Mononuclear cell (primary cell): Measurements from ENCODE around the gene LRFN3. TPM values are rescaled to one million over a fixed set of nuclear protein-coding genes. Genes with fewer than 3 reads are reported as not detected.
"Not testable (repeated sequence)": the region's sequence is repeated elsewhere in the genome, so short reads cannot be mapped to it uniquely, and the experiment has no call there.

Experiments used
- H3K27me3 ChIP-seq: 2 replicates; pipeline ENCODE4 v1.6.0; 2011; ENCODE audit warnings: low read length, control low read depth; ENCODE audit not compliant: insufficient read depth
- H3K4me1 ChIP-seq: 2 replicates; pipeline ENCODE4 v1.5.1; 2011; ENCODE audit warnings: mild to moderate bottlenecking, low read length, control low read depth; ENCODE audit not compliant: insufficient read depth
- H3K4me3 ChIP-seq: 2 replicates; pipeline ENCODE4 v1.5.1; 2011; ENCODE audit warnings: mild to moderate bottlenecking, low read length, moderate library complexity
- H3K9me3 ChIP-seq: 2 replicates; pipeline ENCODE4 v1.5.1; 2011; ENCODE audit warnings: low read depth, mild to moderate bottlenecking, control low read depth, low read length
- total RNA-seq: library from RNA; depleted of rRNA; stranded (reverse); fragments of >200 nt; gene quantifications from one replicate; pipeline ENCODE4 v1.2.3, GENCODE V29; 2012

LRFN3 gene
- total RNA-seq, 1 donor, result 1.3 TPM

DNA sequence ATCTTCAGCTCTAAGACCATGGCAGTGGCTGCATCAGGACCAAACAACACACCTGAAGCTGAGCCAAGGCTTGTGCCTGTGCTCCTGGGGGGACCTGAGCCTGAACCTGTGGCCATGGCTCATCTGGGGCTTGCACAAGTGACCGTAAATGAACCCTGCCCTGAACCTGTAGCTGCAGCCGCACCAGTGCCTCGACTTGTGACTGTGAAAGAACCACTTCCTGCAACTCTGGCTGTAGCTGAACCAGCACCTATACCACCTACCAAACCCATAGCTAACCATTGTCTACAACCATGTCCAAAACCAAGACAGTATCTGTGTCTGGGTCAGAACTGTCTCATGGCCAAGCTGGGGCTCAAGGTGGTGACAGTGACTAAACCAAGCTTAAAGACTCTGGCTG is 30.6 kb downstream of the LRFN3 start:
- Histone ChIP-seq H3K27me3 (no peaks in the 10 kb centered on the region), H3K4me3 (no peak overlapping the region), H3K4me1 (no peaks in the 10 kb centered on the region), H3K9me3 (no peaks in the 10 kb centered on the region)

DNA sequence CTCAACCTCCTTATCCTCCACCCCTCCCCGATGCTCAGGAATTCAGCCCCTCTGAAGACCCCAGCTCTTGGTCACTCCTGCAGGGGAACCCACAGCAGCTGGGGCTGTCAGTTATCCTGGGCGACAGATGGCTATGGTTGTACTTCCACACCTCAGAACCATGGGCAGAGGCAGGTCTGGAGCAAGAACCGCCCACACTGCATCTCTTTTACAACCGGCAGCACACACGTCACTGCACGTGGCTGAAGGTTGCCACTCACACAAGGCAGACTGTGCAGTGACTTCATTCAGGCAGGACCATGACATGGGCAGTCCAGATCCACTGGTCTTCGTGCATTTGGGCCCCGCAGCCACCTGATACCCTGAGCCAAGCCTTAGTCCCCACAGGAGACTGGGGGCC is 37.3 kb downstream of the LRFN3 start:
- no peaks in the 10 kb centered on the region for H3K27me3 ChIP-seq
- no peaks in the 10 kb centered on the region for H3K9me3 ChIP-seq
- no peaks in the 10 kb centered on the region for H3K4me1 ChIP-seq
- H3K4me3 ChIP-seq, result no peak overlapping the region

DNA sequence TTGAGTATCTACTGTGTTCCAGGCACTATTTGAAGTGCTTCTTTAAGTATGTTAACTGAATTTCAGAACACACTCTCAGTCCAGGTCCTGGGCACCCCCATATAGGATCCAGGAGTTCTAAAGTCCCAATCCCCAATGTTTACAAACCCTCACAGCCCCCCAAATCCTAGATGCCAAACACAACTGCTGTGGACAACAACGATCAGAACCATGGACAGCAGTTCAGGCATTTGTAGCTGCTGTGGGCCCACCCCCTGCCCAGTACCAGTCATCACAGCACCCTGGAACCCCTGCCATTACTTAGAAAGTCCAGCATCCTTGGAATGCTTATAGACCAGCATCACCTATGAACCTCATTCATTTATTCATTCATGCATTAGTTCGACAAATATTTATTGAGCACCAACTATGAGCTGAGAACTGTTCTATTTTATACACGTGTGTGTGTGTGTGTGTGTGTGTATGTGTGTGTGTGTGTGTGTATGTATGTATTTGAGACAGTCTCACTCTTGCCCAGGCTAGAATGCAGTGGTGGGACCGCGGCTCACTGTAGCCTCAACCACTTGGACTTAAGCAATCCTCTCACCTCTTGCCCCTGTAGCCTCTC is 39.5 kb downstream of the LRFN3 start:
- H3K27me3 ChIP-seq, result no peaks in the 10 kb centered on the region
- no peaks in the 10 kb centered on the region for H3K9me3 ChIP-seq
- H3K4me3 ChIP-seq, result no peak overlapping the region
- no peaks in the 10 kb centered on the region for H3K4me1 ChIP-seq

DNA sequence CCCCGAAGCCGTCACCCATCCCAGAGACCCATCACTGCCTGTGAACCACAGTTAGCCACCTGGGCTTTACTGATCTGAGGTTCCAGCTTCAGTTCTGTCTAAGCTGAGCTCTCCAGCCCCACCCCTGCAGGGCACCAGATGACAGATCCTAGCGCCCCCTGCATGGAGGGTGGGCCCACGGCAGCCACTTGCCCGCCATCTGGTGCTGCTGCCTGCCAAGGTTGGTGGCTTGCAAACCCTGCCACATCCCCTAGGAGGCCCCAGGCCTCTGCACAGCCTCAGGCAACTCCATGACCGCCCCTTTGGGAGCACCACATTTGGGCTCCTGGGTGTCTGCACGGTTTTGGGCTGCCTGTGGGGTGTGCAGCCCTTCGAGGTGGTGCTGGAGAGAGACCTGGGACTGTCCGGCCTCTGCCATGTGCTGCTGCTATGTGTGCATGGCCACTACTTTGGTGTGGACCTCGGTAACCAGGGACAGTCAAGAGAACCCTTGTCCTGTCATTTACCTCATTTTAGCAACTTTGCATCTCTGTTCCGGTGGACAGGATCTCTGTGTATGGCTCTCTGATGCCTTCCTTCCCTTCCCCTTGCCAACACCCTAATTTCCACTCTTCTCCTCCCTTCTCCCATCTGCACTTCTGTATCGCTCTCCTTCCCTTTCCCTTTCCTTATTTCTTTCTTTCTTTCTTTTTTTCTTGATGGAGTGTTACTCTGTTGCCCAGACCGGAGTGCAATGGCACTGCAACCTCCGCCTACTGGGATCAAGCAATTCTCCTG is 41.5 kb downstream of the LRFN3 start:
- no peaks in the 10 kb centered on the region for H3K27me3 ChIP-seq
- no peaks in the 10 kb centered on the region for H3K9me3 ChIP-seq
- no peaks in the 10 kb centered on the region for H3K4me1 ChIP-seq
- no peak overlapping the region for H3K4me3 ChIP-seq

DNA sequence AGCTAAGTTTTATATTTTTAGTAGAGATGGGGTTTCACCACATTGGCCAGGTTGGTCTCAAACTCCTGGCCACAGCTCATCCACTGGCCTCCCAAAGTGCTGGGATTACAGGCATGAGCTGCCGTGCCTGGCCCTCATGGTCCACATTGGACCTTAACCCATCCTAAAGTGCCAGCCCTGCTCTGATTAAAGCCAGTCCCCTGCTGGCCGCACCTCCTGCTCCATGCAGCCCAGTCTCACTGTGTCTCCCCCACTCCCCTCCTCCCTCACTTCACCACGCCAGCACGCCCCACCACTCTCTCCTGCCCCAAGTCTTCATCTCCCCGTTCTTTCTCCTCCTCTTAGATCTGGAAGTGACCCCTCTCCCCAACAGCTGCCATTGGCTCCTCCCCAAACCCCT is 42.1 kb downstream of the LRFN3 start:
- Histone ChIP-seq H3K9me3 (no peaks in the 10 kb centered on the region), H3K4me3 (no peak overlapping the region), H3K4me1 (no peaks in the 10 kb centered on the region), H3K27me3 (no peaks in the 10 kb centered on the region)

DNA sequence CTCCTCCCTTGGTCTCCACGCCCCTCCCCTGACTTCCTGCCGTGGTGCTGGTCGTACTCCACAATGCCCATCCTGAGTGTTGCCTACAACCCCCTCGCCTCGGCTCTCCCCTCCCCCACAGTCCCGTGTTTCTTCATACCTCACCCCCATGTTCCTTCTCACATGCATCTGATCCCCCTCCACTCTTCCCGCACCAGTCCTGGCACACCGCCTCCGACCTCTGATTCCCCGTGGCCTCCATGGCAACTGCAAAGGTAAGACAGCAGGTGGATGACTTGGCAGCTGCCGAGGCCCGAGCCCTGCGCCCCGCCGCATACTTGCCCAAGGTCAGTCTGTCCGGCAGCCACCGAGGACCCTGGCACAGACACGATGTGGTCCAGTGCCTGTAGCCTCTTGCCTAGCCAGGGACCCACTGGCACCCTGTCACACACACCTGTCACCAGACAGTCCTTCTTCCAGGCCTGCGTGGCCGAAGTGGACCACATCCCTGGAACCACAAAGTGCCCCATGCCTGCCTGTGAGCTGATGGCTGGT is 42.7 kb downstream of the LRFN3 start:
- H3K27me3 ChIP-seq, result no peaks in the 10 kb centered on the region
- H3K4me3 ChIP-seq, result no peak overlapping the region
- H3K4me1 ChIP-seq, result no peaks in the 10 kb centered on the region
- H3K9me3 ChIP-seq, result no peaks in the 10 kb centered on the region

GRCh38 chr19:35980997-35981396 is 44.8 kb downstream of the LRFN3 start:
- H3K4me1 ChIP-seq, H3K9me3 ChIP-seq, H3K27me3 ChIP-seq, H3K4me3 ChIP-seq: not testable (repeated sequence)

- no peaks in the 10 kb centered on the region for H3K9me3 ChIP-seq
- no peak overlapping the region for H3K4me3 ChIP-seq
- H3K27me3 ChIP-seq, result peaks cover 3% of the 10 kb centered on the region
- peaks cover 6% of the 10 kb centered on the region for H3K4me1 ChIP-seq
Observed at GRCh38 chr19:35983177-35983576, 47.0 kb downstream of the LRFN3 start.

DNA sequence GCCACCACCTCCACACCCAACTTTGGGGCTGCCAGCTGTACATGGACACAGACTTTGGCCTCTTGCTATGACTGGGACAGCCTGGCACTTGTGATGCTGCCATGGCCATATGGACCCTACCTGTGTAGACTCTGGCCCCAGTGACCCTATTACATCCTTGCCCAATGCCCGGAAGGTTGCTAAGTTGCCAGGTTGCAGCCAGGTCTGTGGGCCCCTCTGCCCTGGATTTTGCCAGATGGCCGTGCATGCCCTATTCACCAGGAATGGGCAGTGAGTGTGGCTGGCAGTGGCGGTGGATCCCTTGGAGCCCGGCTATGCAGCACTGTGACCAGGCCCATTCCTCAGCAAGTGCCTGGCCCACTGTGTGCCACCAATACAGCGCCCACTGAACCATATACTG is 49.9 kb downstream of the LRFN3 start:
- peaks cover 3% of the 10 kb centered on the region for H3K27me3 ChIP-seq
- no peaks in the 10 kb centered on the region for H3K9me3 ChIP-seq
- H3K4me1 ChIP-seq, result peaks cover 6% of the 10 kb centered on the region
- H3K4me3 ChIP-seq, result no peak overlapping the region

- Histone ChIP-seq H3K4me3 (no peak overlapping the region), H3K4me1 (peaks cover 6% of the 10 kb centered on the region), H3K27me3 (peaks cover 3% of the 10 kb centered on the region), H3K9me3 (no peaks in the 10 kb centered on the region)
Observed at GRCh38 chr19:35986664-35987570, 50.7 kb downstream of the LRFN3 start.

GRCh38 chr19:35987571-35987896 is 51.4 kb downstream of the LRFN3 start:
- Histone ChIP-seq H3K9me3 (no peaks in the 10 kb centered on the region), H3K4me1 (peaks cover 6% of the 10 kb centered on the region), H3K4me3 (no peak overlapping the region), H3K27me3 (peaks cover 3% of the 10 kb centered on the region)

- no peak overlapping the region for H3K4me3 ChIP-seq
- H3K9me3 ChIP-seq, result no peaks in the 10 kb centered on the region
- H3K27me3 ChIP-seq, result peaks cover 3% of the 10 kb centered on the region
- H3K4me1 ChIP-seq, result peaks cover 7% of the 10 kb centered on the region
Observed at GRCh38 chr19:35988824-35989223, 52.6 kb downstream of the LRFN3 start.

DNA sequence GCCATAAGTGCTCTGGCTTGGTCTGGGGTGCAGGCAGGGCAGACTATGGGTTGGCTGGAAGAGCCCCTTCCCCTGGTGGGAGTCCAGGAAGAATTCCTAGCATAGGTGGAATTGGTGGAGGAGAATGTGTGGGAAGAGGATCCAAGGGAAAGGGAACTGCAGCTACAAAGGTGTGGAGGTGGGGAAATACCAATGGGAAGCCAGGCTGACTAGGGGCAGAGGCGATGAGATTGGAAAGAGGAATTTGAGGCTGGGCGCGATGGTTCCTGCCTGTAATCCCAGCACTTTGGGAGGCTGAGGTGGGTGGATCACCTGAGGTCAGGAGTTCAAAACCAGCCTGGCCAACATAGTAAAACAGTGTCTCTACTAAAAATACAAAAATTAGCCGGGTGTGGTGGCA is 54.0 kb downstream of the LRFN3 start:
- Histone ChIP-seq H3K4me1 (peaks cover 17% of the 10 kb centered on the region), H3K27me3 (peaks cover 3% of the 10 kb centered on the region), H3K4me3 (no peak overlapping the region), H3K9me3 (no peaks in the 10 kb centered on the region)

DNA sequence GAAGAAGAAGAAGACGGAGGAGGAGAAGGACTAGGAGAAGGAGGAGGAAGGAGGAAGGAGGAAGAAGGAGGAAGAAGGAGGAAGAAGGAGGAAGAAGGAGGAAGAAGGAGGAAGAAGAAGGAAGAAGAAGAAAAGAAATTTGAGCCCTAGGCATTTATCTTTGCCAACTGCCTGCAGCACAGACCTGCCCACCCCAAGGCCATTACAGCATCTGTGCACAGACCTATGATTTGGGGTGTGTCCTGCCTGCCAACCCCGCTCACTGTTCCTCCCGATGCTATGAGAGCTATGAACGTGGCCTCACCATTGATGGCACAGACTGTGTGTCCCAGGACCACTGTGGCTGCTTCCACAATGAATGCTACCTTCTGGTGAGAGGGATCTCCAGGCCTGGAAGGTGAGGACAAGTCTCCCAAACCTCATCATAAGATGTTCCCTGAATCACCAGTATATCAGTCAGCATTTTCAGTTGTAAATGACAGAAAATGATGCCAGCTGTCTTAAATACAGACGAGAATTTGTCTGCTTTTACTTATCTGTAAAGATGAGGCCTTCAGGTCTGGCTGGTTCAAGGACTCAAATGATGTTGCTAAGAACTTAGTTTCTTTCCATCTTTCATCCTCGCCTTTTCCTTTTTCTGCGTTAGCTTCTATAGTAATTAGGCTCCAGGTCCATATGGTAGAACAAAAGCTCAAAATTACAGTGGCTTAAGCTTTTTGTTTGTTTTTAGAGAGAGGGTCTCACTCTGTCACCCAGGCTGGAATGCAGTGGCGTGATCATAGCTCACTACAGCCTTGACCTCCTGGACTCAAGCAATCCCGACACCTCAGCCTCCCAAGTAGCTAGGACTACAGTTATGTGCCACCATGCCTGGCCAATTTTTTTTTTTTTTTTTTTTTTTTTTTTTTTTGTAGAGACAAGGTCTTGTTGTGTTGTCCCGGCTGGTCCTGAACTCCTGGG is 54.9 kb downstream of the LRFN3 start:
- Histone ChIP-seq H3K4me3 (no peak overlapping the region), H3K27me3 (no peaks in the 10 kb centered on the region), H3K9me3 (no peaks in the 10 kb centered on the region), H3K4me1 (peaks cover 25% of the 10 kb centered on the region)
